SK-N-SH (cell line): ENCODE data around the gene SBK1. TPM values are rescaled to one million over a fixed set of nuclear protein-coding genes. Genes with fewer than 3 reads are reported as not detected.

Experiments used
- CTCF ChIA-PET: fragments of 300-600, 350-600 bp; formaldehyde crosslinking; extraction: SDS; loops from one replicate; lab custom pipeline; 2021; lab: Yijun Ruan, JAX
- POLR2A ChIA-PET: fragments of 350-600 bp; sonication (Branson Sonifier 250); formaldehyde crosslinking; extraction: SDS; loops from one replicate; lab custom pipeline; 2020; ENCODE audit warnings: antibody characterized with exemption, inconsistent platforms; lab: Yijun Ruan, JAX
- DNase-seq: peaks from one replicate; pipeline ENCODE4 v3.0.0; 2012
- H2AFZ ChIP-seq: fragments of 200-600 bp; sonication (generic); 2 replicates; pipeline ENCODE4 v1.8.1; 2016; ENCODE audit warnings: antibody characterized with exemption, mild to moderate bottlenecking, low read depth
- H3F3A ChIP-seq: fragments of 200-600 bp; sonication (generic); replicated peaks from 2 replicates; pipeline ENCODE3; 2016; ENCODE audit warnings: antibody characterized with exemption, mild to moderate bottlenecking; ENCODE audit not compliant: insufficient read depth
- H3K27ac ChIP-seq, 2 experiments: fragments of 200-500 bp in 1 of 2; fragments of 200-600 bp in 1 of 2; sonication (Bioruptor generic) in 1 of 2; sonication (generic), shearing (Covaris generic) in 1 of 2; 2 replicates each; pipeline versions ENCODE4 v1.5.1 to v1.6.1; 2014 to 2016; ENCODE audit warnings: low read depth in 2 of 2, inconsistent platforms in 1 of 2, low read length in 1 of 2, mild to moderate bottlenecking in 1 of 2, mixed read lengths in 1 of 2
- H3K27me3 ChIP-seq: fragments of 200-600 bp; sonication (generic), shearing (Covaris generic); 2 replicates; pipeline ENCODE4 v1.6.1; 2016; ENCODE audit warnings: mixed run types; ENCODE audit not compliant: insufficient read depth
- H3K36me3 ChIP-seq, 2 experiments: fragments of 200-500 bp in 1 of 2; fragments of 200-600 bp in 1 of 2; sonication (Bioruptor generic) in 1 of 2; sonication (generic) in 1 of 2; replicated peaks in 1 of 2; 2 replicates each; pipeline versions ENCODE3 to v1.5.1; 2014 to 2016; ENCODE audit warnings: low read length in 1 of 2, mild to moderate bottlenecking in 1 of 2; ENCODE audit not compliant: insufficient read depth in 2 of 2, control insufficient read depth in 1 of 2
- H3K4me1 ChIP-seq, 2 experiments: fragments of 200-500 bp in 1 of 2; fragments of 200-600 bp in 1 of 2; sonication (Bioruptor generic) in 1 of 2; sonication (generic), shearing (Covaris generic) in 1 of 2; 2 replicates each; pipeline versions ENCODE4 v1.5.1 to v1.6.1; 2014 to 2016; ENCODE audit warnings: low read depth in 1 of 2, low read length in 1 of 2, mixed run types in 1 of 2; ENCODE audit not compliant: insufficient read depth in 2 of 2, control insufficient read depth in 1 of 2
- H3K4me2 ChIP-seq: fragments of 200-600 bp; sonication (generic), shearing (Covaris generic); 2 replicates; pipeline ENCODE4 v1.6.1; 2017; ENCODE audit warnings: mixed run types
- H3K4me3 ChIP-seq, 2 experiments: fragments of 200-500 bp in 1 of 2; fragments of 200-600 bp in 1 of 2; sonication (Bioruptor generic) in 1 of 2; sonication (generic), shearing (Covaris generic) in 1 of 2; 2 replicates each; pipeline versions ENCODE4 v1.5.1 to v1.8.1; 2014 to 2016; ENCODE audit warnings: low read depth in 2 of 2, inconsistent platforms in 1 of 2, low read length in 1 of 2, mild to moderate bottlenecking in 1 of 2, mixed read lengths in 1 of 2, moderate library complexity in 1 of 2
- H3K79me2 ChIP-seq: fragments of 200-600 bp; sonication (generic); 2 replicates; pipeline ENCODE4 v1.8.1; 2017; ENCODE audit warnings: mild to moderate bottlenecking; ENCODE audit not compliant: insufficient read depth
- H3K9ac ChIP-seq: fragments of 200-600 bp; sonication (generic); 2 replicates; pipeline ENCODE4 v1.6.1; 2017; ENCODE audit warnings: mixed run types
- H3K9me2 ChIP-seq: fragments of 200-600 bp; sonication (generic); 2 replicates; pipeline ENCODE4 v1.6.1; 2017; ENCODE audit warnings: mixed run types
- H3K9me3 ChIP-seq: fragments of 200-600 bp; sonication (generic); 2 replicates; pipeline ENCODE4 v1.6.1; 2017; ENCODE audit warnings: mixed run types, mild to moderate bottlenecking, moderate library complexity
- H4K20me1 ChIP-seq: fragments of 200-600 bp; sonication (generic); 2 replicates; pipeline ENCODE4 v1.6.1; 2017; ENCODE audit warnings: mild to moderate bottlenecking, mixed run types; ENCODE audit not compliant: insufficient read depth
- CHD2 ChIP-seq: fragments of 150-350 bp; IDR thresholded peaks from 2 replicates; pipeline ENCODE4 v1.6.1; 2018; ENCODE audit warnings: low read length; ENCODE audit not compliant: partially characterized antibody
- EP300 ChIP-seq, 2 experiments: IDR thresholded peaks; 2 replicates each; pipeline versions ENCODE4 v1.4.0 to v1.6.1; 2012; ENCODE audit warnings: borderline replicate concordance in 1 of 2, low read depth in 1 of 2, low read length in 1 of 2
- FOSL2 ChIP-seq: IDR thresholded peaks from 2 replicates; pipeline ENCODE4 v1.4.0; 2012; ENCODE audit warnings: low read depth, mild to moderate bottlenecking, moderate library complexity, borderline replicate concordance
- FOXM1 ChIP-seq: IDR thresholded peaks from 2 replicates; pipeline ENCODE4 v1.4.0; 2012; ENCODE audit warnings: low read depth, mild to moderate bottlenecking
- NFIC ChIP-seq: IDR thresholded peaks from 2 replicates; pipeline ENCODE4 v1.4.0; 2012; ENCODE audit warnings: borderline replicate concordance
- NRF1 ChIP-seq: IDR thresholded peaks from 2 replicates; pipeline ENCODE4 v1.6.1; 2012; ENCODE audit warnings: low read depth, mild to moderate bottlenecking, low read length
- RCOR1 ChIP-seq: fragments of 150-350 bp; IDR thresholded peaks from 2 replicates; pipeline ENCODE4 v1.6.1; 2017; ENCODE audit warnings: antibody characterized with exemption, low read length
- RFX5 ChIP-seq: IDR thresholded peaks from 2 replicates; pipeline ENCODE4 v1.6.1; 2012; ENCODE audit warnings: mild to moderate bottlenecking, improper control_type of control experiment, low read length
- RXRA ChIP-seq: IDR thresholded peaks from 2 replicates; pipeline ENCODE4 v1.4.0; 2012; ENCODE audit warnings: low read depth, mild to moderate bottlenecking, borderline replicate concordance
- TCF12 ChIP-seq: IDR thresholded peaks from 2 replicates; pipeline ENCODE4 v1.4.0; 2012
- TEAD4 ChIP-seq: IDR thresholded peaks from 2 replicates; pipeline ENCODE4 v1.4.0; 2012; ENCODE audit warnings: mild to moderate bottlenecking, borderline replicate concordance; ENCODE audit not compliant: insufficient read depth
- WGBS: methylation state at CpG from one replicate; pipeline ENCODE4 v1.1.6; 2017; ENCODE audit warnings: low lambda C conversion rate; 5-methylcytosine and 5-hydroxymethylcytosine counted together
- polyA plus RNA-seq, 3 experiments: library from polyadenylated mRNA; depleted of rRNA; stranded (reverse); fragments of >200 nt; gene quantifications; 2 replicates each; pipeline ENCODE4 v1.2.3, GENCODE V29; 2012
- TF ChIP-seq, protein P1 (sequence below): IDR thresholded peaks from 2 replicates; pipeline ENCODE4 v1.6.1; 2012; ENCODE audit warnings: mild to moderate bottlenecking, low read depth, low read length, moderate library complexity
- TF ChIP-seq, protein P2 (sequence below): fragments of 150-350 bp; IDR thresholded peaks from 2 replicates; pipeline ENCODE4 v1.6.1; 2016; ENCODE audit warnings: mild to moderate bottlenecking, low read depth, low read length

The SBK1 gene
- polyA plus RNA-seq, 1 of the 3 experiments (the other 2 are of a cell fraction), result 0.36 TPM

DNA sequence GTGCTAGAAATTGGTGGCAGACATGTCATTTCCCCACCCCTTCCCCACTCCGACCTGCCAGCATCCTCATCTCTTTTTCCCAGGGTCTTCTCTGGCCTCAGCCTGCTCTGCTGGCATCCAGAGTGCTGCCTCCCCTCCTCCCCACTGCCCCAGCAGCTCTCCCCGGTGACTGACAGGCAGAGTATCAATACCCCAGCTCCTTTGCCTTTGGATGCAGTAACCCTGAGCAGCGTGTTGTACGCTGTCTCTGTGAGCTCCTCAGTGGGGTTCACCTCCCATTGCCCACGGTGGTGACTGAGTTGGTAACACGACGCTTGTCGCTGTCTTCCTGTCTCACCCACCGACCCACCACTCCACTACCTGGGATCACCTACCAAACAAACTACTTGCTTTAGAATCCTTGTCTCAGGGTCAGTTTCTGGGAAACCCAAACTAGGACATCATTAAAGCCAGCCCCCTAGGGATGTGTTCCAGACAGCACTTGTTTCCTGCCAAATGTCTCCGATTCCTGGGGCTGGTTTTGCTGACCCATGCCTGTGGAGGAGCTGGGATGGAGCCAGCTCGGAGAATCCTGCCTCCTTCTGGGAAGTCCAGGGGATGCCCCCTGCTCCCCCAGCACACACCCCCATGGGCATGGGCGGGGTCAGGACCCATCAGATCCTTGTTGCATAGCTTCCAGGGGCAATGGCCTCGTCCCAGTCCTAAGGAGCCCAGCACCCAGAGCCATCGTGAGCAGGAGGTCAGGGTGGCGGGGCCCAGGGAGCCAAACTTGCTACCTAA, 8.3 kb upstream of the SBK1 start:
- no peak overlapping the region for H2AFZ ChIP-seq
- H3K9ac ChIP-seq, result no peak overlapping the region
- WGBS, result 61% methylated on average over 10 of the region's 15 CpGs
- H3K4me1 ChIP-seq, result peaks cover 0 to 17% of the 10 kb centered on the region in 2 experiments; a peak in 1 of 4 replicates
- TF ChIP-seq NFIC (no peak), EP300 (IDR thresholded peaks at IDR 0.05; ENCODE audit: borderline replicate concordance in 1 of 2, low read depth in 1 of 2, low read length in 1 of 2) (no peak), TCF12 (no peak), RXRA (no peak), FOXM1 (no peak), RFX5 (no peak), CHD2 (no peak), NRF1 (no peak), FOSL2 (no peak), TEAD4 (no peak), RCOR1 (no peak)
- TF ChIP-seq, protein P1, sequence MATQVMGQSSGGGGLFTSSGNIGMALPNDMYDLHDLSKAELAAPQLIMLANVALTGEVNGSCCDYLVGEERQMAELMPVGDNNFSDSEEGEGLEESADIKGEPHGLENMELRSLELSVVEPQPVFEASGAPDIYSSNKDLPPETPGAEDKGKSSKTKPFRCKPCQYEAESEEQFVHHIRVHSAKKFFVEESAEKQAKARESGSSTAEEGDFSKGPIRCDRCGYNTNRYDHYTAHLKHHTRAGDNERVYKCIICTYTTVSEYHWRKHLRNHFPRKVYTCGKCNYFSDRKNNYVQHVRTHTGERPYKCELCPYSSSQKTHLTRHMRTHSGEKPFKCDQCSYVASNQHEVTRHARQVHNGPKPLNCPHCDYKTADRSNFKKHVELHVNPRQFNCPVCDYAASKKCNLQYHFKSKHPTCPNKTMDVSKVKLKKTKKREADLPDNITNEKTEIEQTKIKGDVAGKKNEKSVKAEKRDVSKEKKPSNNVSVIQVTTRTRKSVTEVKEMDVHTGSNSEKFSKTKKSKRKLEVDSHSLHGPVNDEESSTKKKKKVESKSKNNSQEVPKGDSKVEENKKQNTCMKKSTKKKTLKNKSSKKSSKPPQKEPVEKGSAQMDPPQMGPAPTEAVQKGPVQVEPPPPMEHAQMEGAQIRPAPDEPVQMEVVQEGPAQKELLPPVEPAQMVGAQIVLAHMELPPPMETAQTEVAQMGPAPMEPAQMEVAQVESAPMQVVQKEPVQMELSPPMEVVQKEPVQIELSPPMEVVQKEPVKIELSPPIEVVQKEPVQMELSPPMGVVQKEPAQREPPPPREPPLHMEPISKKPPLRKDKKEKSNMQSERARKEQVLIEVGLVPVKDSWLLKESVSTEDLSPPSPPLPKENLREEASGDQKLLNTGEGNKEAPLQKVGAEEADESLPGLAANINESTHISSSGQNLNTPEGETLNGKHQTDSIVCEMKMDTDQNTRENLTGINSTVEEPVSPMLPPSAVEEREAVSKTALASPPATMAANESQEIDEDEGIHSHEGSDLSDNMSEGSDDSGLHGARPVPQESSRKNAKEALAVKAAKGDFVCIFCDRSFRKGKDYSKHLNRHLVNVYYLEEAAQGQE, result no peak
- TF ChIP-seq, protein P2, sequence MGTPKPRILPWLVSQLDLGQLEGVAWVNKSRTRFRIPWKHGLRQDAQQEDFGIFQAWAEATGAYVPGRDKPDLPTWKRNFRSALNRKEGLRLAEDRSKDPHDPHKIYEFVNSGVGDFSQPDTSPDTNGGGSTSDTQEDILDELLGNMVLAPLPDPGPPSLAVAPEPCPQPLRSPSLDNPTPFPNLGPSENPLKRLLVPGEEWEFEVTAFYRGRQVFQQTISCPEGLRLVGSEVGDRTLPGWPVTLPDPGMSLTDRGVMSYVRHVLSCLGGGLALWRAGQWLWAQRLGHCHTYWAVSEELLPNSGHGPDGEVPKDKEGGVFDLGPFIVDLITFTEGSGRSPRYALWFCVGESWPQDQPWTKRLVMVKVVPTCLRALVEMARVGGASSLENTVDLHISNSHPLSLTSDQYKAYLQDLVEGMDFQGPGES, result no peak
- TF ChIP-seq, all 33 proteins: peak for 0
- ChIA-PET CTCF (interaction anchor here (1.1 to 15.4 kb wide), 2 partner anchors 9 to 31 kb away, joined by 5 to 302 read pairs; partner anchors contain the start of gene SBK1), POLR2A (no interaction called here)
- Histone ChIP-seq H3K9me3 (no peaks in the 10 kb centered on the region), H3K36me3 (no peaks in the 10 kb centered on the region), H3F3A (no peaks in the 10 kb centered on the region), H3K27me3 (no peaks in the 10 kb centered on the region), H4K20me1 (no peaks in the 10 kb centered on the region), H3K27ac (peak overlapping the region in 1 of 2 experiments; percentile 51; a peak in 1 of 4 replicates), H3K79me2 (no peaks in the 10 kb centered on the region), H3K9me2 (no peaks in the 10 kb centered on the region), H3K4me2 (no peak overlapping the region), H3K4me3 (no peak overlapping the region)
- peak; percentile 50 for DNase-seq
